BLaER1 (cell line): Measurements from ENCODE around the gene LIG1.

Experiments
- H3K27ac ChIP-seq: shearing (Covaris generic); formaldehyde crosslinking; 2 replicates; pipeline ENCODE4 v1.8.1; 2022
- H3K27me3 ChIP-seq: shearing (Covaris generic); formaldehyde crosslinking; 2 replicates; pipeline ENCODE4 v1.8.1; 2022
- H3K36me3 ChIP-seq: shearing (Covaris generic); formaldehyde crosslinking; 2 replicates; pipeline ENCODE4 v1.8.1; 2022
- H3K4me1 ChIP-seq: shearing (Covaris generic); formaldehyde crosslinking; 2 replicates; pipeline ENCODE4 v1.8.1; 2022
- H3K4me2 ChIP-seq: shearing (Covaris generic); formaldehyde crosslinking; 2 replicates; pipeline ENCODE4 v1.8.1; 2022
- H3K4me3 ChIP-seq: shearing (Covaris generic); formaldehyde crosslinking; 2 replicates; pipeline ENCODE4 v1.8.1; 2022
- H3K9ac ChIP-seq: shearing (Covaris generic); formaldehyde crosslinking; 2 replicates; pipeline ENCODE4 v1.8.1; 2022
- H3K9me3 ChIP-seq: shearing (Covaris generic); formaldehyde crosslinking; 2 replicates; pipeline ENCODE4 v1.8.1; 2022
- H4K20me1 ChIP-seq: shearing (Covaris generic); formaldehyde crosslinking; 2 replicates; pipeline ENCODE4 v1.8.1; 2022
- Cebpa-rat ChIP-seq: shearing (Covaris generic); IDR thresholded peaks from 2 replicates; pipeline ENCODE4 v1.8.1; 2022

The LIG1 gene

GRCh38 chr19:48196933-48197665 is 27.0 kb upstream of the LIG1 start:
- Histone ChIP-seq H3K9me3 (no peaks in the 10 kb centered on the region), H3K9ac (peak overlapping the region; percentile 58)
- TF ChIP-seq Cebpa-rat, result no peak

GRCh38 chr19:48196321-48196763 is 26.2 kb upstream of the LIG1 start:
- Histone ChIP-seq H3K27ac (0 out of 2 replicates have a peak overlapping the region, but pooled peaks have one; percentile 51), H3K9ac (peak overlapping the region; percentile 58; the same call in 1 of the 2 replicates), H4K20me1 (no peaks in the 10 kb centered on the region), H3K4me2 (peak overlapping the region; percentile 42; the same call in 1 of the 2 replicates), H3K4me1 (peaks cover 21% of the 10 kb centered on the region), H3K36me3 (peaks cover 44% of the 10 kb centered on the region), H3K4me3 (no peak overlapping the region), H3K9me3 (no peaks in the 10 kb centered on the region), H3K27me3 (no peaks in the 10 kb centered on the region)
- TF ChIP-seq Cebpa-rat, result no peak

More at GRCh38 chr19:48196933-48197665, 27.0 kb upstream of the LIG1 start:
- Histone ChIP-seq H3K27ac (peak overlapping the region; percentile 51; the same call in 1 of the 2 replicates), H4K20me1 (no peaks in the 10 kb centered on the region), H3K4me1 (peaks cover 21% of the 10 kb centered on the region), H3K27me3 (no peaks in the 10 kb centered on the region), H3K4me3 (no peak overlapping the region), H3K36me3 (peaks cover 37% of the 10 kb centered on the region), H3K4me2 (peak overlapping the region; percentile 42)

GRCh38 chr19:48194844-48195830 is 25.0 kb upstream of the LIG1 start:
- Histone ChIP-seq H3K9me3 (no peaks in the 10 kb centered on the region), H3K9ac (no peak overlapping the region), H3K27ac (no peak overlapping the region), H3K27me3 (no peaks in the 10 kb centered on the region), H3K4me1 (peaks cover 21% of the 10 kb centered on the region), H3K4me2 (no peak overlapping the region), H4K20me1 (no peaks in the 10 kb centered on the region), H3K4me3 (no peak overlapping the region), H3K36me3 (peaks cover 54% of the 10 kb centered on the region)
- no peak for TF ChIP-seq Cebpa-rat

GRCh38 chr19:48194041-48194843 is 24.1 kb upstream of the LIG1 start:
- H3K9ac ChIP-seq, result no peak overlapping the region
- peaks cover 21% of the 10 kb centered on the region for H3K4me1 ChIP-seq
- H3K27me3 ChIP-seq, result no peaks in the 10 kb centered on the region
- H3K4me2 ChIP-seq, result no peak overlapping the region
- H3K36me3 ChIP-seq, result peaks cover 62% of the 10 kb centered on the region
- H4K20me1 ChIP-seq, result no peaks in the 10 kb centered on the region
- peak overlapping the region; percentile 49 for H3K27ac ChIP-seq
- no peak overlapping the region for H3K4me3 ChIP-seq
- no peak for TF ChIP-seq Cebpa-rat
- peaks cover under 1% of the 10 kb centered on the region for H3K9me3 ChIP-seq

- TF ChIP-seq Cebpa-rat, result no peak
- no peaks in the 10 kb centered on the region for H3K27me3 ChIP-seq
Observed at GRCh38 chr19:48192750-48193149, 22.6 kb upstream of the LIG1 start.

GRCh38 chr19:48190885-48191284 is 20.7 kb upstream of the LIG1 start:
- Histone ChIP-seq H3K4me2 (no peak overlapping the region), H3K9ac (no peak overlapping the region)

More at GRCh38 chr19:48192750-48193149, 22.6 kb upstream of the LIG1 start:
- peaks cover 66% of the 10 kb centered on the region for H3K36me3 ChIP-seq
- peaks cover 35% of the 10 kb centered on the region for H3K4me1 ChIP-seq
- no peaks in the 10 kb centered on the region for H4K20me1 ChIP-seq
- H3K4me3 ChIP-seq, result no peak overlapping the region
- no peak overlapping the region for H3K27ac ChIP-seq
- H3K4me2 ChIP-seq, result no peak overlapping the region
- H3K9me3 ChIP-seq, result peaks cover 6% of the 10 kb centered on the region
- no peak overlapping the region for H3K9ac ChIP-seq

GRCh38 chr19:48190288-48190884 is 20.2 kb upstream of the LIG1 start:
- H3K27ac ChIP-seq, result 0 out of 2 replicates have a peak overlapping the region, but pooled peaks have one; percentile 30
- H3K36me3 ChIP-seq, result peaks cover 53% of the 10 kb centered on the region
- H3K27me3 ChIP-seq, result no peaks in the 10 kb centered on the region
- H3K9me3 ChIP-seq, result peaks cover 6% of the 10 kb centered on the region
- no peak overlapping the region for H3K9ac ChIP-seq
- no peak overlapping the region for H3K4me2 ChIP-seq
- no peak for TF ChIP-seq Cebpa-rat
- H3K4me1 ChIP-seq, result peaks cover 40% of the 10 kb centered on the region
- H3K4me3 ChIP-seq, result no peak overlapping the region
- H4K20me1 ChIP-seq, result no peaks in the 10 kb centered on the region

More at GRCh38 chr19:48190885-48191284, 20.7 kb upstream of the LIG1 start:
- Histone ChIP-seq H3K9me3 (peaks cover 6% of the 10 kb centered on the region), H3K27me3 (no peaks in the 10 kb centered on the region), H3K4me3 (no peak overlapping the region), H4K20me1 (no peaks in the 10 kb centered on the region), H3K27ac (0 out of 2 replicates have a peak overlapping the region, but pooled peaks have one; percentile 30), H3K4me1 (peaks cover 35% of the 10 kb centered on the region), H3K36me3 (peaks cover 56% of the 10 kb centered on the region)
- TF ChIP-seq Cebpa-rat, result no peak

GRCh38 chr19:48186541-48186991 is 16.4 kb upstream of the LIG1 start:
- Histone ChIP-seq H3K4me1 (peaks cover 57% of the 10 kb centered on the region), H3K4me2 (peak overlapping the region; percentile 87), H3K9me3 (peaks cover 24% of the 10 kb centered on the region), H3K4me3 (peak overlapping the region; percentile 48), H3K27ac (peak overlapping the region; percentile 85), H3K27me3 (no peaks in the 10 kb centered on the region), H4K20me1 (no peaks in the 10 kb centered on the region), H3K9ac (peak overlapping the region; percentile 76), H3K36me3 (peaks cover 60% of the 10 kb centered on the region)
- TF ChIP-seq Cebpa-rat, result no peak
